Mucosa of gallbladder (tissue), 1 donor: Measurements from ENCODE around the gene VPS39. TPM values are rescaled to one million over a fixed set of nuclear protein-coding genes. Genes with fewer than 3 reads are reported as not detected.

Source experiments
- DNase-seq: peaks from one replicate; pipeline ENCODE4 v3.0.0-alpha.2; 2020; ENCODE audit warnings: low spot score
- total RNA-seq: library from RNA; stranded (reverse); gene quantifications from one replicate; pipeline ENCODE4 v1.2.1, GENCODE V29; 2021
- donor health status: DM: no; HTN: no; CAD: no.

The VPS39 gene
- total RNA-seq, 1 donor from 2014 or later = 75.1 TPM

- no peak for DNase-seq
These were observed 9.6 kb downstream of the VPS39 start for GRCh38 chr15:42198516-42198915.

DNA sequence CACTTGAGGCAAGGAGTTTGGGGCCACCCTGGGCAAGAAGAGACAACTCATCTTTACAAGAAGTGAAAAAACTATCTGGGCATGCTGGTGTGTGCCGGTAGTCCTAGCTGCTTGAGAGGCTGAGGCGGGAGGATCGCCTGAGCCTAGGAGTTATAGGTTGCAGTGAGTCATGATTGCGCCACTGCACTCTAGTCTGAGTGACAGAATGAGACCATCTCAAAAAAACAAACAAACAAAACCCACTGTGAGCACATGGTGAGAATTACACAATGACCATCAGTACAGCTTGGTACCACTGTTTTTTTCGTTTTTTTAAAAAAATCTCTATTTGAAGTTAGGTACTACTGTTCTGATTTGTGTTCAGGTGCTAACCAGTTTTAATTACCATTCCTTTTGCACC lies 13.6 kb downstream of the VPS39 start:
- DNase-seq = no peak

DNA sequence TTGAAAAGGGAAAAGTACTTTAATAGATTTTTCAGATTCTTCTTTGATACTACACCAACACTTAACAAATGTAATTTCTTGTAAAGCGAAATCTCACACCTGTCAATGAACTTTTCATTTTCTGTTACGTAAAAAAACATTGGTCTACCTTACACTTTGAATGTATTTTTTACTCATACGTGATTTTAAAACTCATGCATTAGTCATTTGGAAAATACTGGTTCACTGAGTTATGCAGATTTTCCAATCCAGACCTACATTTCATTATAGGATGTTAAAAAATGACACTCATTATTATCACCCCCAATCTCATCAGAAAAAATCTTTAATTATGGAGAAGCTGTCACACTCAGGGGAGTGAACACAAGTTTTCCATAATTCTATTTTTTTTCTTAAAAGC lies 14.7 kb downstream of the VPS39 start:
- DNase-seq = no peak

GRCh38 chr15:42191610-42192346 lies 16.3 kb downstream of the VPS39 start:
- DNase-seq = no peak

- DNase-seq = no peak
These were observed 17.7 kb downstream of the VPS39 start for GRCh38 chr15:42190370-42190769.

DNA sequence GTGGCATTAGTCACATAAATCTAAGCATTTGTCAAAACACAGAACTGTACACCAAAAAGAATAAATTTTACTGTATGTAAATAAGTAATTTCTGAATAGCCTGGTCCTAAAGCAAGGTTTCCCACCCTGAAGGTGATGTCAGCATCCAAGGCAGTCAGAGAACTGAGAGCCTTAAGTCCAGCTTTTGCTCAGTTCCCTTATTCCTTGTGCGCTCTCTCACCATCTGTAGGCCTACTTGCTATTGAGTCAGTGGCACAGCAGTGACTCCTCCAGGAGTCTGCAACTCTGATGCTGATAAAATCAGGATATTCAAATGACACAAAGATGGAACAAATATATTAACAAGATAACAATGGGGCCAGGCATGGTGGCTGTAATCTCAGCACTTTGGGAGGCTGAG lies 22.3 kb downstream of the VPS39 start:
- no peak for DNase-seq

DNA sequence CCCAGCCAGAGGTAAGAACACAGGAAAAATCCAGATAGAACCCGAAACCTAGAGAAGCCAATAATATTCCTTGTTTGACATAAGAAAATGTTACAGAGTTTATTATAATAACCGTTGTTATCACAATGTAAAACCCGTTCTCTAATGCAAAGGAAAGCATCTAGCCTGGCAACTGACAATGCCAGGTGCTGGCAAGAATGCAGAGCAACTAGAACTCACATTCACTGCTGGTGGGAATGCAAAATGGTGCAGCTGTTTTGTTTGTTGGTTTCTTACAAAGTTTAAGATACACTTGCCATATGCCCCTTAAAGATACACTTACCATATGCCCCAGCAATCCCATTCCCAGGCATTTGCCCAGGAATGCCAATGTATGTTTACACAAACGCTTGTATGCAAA lies 23.4 kb downstream of the VPS39 start:
- no peak for DNase-seq

- no peak for DNase-seq
These were observed 23.8 kb downstream of the VPS39 start for GRCh38 chr15:42184296-42184695.

DNA sequence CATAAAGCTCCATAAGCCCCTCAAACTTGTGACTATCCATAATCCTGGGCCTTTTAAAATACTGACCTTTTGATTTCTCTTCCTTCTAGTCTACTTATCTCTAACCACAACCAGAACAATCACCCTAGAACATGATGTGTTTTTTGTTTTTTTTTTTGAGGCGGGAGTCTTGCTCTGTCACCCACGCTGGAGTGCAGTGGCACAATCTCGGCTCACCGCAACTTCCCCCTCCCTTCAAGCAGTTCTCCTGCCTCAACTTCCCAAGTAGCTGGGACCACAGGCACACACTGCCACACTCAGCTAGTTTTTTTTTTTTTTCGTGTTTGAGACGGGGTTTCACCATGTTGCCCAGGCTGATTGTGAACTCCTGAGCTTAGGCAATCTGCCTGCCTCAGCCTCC lies 25.1 kb downstream of the VPS39 start:
- no peak for DNase-seq

DNA sequence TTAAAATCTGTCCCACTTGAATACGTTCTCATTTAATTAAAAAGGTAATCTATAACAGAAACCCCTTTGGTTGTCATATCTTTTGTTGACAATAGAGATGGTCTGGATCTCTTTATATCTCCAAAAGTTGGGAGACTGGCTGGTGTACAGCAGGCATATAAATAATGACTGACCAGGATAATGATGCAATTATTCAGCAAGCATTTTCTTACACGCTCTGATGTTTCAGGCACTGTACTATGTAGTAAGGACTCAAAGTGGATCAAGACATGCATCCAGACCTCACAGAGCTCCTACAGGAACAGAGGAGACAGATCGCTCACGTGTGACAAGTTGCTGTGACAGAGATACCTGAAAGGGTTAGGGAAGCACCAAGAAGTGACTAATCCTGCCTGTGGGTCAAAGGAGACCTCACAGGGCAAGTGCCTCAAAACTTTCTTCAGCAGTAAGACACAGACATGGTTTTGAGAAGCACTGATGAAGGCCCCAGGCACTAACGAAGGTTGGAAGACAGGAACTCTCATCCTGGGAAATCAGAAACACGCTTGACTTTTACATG lies 25.7 kb downstream of the VPS39 start:
- no peak for DNase-seq

DNA sequence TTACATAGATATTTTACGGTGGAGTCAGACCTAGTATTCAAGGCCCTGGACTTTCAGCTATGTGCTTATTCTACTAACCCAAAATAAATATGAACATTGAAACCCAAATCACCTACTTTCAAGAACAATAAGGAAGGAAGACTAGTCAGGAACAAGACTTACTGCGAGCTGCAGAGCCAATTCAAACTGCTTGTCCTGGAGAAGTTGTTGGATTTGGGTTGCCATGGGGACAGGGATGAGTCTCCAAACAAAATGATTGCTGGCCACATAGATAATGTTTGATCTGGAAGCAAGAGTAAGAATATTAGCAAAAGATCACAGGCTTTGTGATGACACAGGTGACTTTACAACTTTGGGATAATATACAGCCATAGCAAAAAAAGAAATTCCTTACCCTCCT lies 30.0 kb downstream of the VPS39 start:
- no peak for DNase-seq

DNA sequence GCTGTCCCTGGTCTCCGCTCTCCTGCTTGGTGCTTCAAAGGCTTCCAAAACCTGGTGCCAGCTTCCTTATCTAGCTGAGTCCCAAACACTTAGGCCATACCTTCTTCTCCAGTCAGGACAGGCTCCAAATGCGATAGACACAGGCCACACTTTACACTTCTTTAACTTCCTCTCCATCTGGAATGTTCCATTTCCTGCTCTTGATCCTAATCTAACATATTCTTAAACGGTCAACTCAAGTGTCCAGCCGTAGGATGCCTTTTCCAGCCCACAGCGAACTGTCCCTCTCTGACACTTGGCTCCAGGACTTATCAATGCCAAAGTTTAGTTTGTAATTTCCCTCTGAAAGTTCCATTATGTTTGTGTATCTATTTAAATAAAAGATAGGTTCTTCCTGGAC lies 32.4 kb downstream of the VPS39 start:
- no peak for DNase-seq

DNA sequence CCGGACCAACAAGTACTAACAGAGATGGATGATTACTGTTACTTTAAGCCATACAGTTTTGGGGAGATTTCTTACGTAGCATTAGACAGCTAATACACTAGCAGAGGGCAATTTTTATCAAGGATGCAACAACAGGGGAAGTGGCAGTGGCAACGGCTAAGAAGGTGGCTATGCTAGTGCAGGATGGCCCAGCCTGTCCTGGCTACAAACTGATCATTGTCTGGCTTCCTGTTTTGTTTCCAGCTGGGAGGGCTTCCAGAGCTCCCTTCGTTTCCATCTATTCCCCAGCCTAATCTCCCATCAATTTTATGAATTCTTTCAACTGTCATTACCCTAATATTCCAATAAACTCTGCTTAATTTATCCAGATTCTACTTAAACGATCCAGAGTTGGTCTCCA lies 35.6 kb downstream of the VPS39 start:
- DNase-seq = no peak

DNA sequence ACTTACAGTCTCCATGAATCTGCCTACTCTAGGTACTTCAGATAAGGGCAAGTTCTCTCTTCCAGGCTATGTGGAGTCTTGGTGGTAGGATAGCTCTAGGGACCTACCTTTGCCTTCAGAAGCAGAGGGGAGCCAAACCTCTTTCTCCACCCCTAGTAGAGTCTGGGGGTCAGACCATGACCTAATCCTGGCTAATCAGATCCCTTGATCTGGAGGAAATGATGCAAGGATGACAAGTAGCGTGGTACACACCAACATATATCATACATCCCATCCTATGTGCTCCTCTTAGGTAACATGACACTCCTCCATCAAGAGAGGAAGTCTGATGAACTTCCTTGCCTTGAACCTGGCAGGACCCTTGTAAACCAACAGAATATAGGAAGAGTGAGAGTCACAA lies 36.3 kb downstream of the VPS39 start:
- no peak for DNase-seq

- no peak for DNase-seq
These were observed 37.0 kb downstream of the VPS39 start for GRCh38 chr15:42171122-42171521.

- no peak for DNase-seq
These were observed 41.7 kb downstream of the VPS39 start for GRCh38 chr15:42166225-42166940.

GRCh38 chr15:42165106-42165505 lies 43.0 kb downstream of the VPS39 start:
- no peak for DNase-seq

GRCh38 chr15:42163947-42164550 lies 44.1 kb downstream of the VPS39 start:
- DNase-seq = no peak

DNA sequence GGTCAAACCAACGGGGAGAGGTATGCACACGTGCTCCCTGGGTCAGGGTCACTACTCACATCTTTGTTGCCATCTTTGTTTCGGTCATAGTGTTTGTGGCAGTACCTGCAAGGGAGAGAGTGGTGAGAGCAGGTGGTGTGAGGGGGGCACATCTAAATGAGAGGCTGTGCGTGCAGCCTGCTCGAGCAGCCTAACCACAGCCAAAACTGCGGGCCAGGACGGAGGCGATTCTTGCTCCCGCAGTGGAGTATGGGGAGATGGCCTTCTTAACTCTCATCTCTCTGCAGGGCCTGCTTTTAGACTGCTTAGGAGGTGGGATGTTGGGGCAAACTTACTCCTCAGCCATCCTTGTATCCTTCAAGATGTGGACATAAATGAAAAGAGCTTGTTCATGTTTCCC lies 44.8 kb downstream of the VPS39 start:
- DNase-seq = no peak

DNA sequence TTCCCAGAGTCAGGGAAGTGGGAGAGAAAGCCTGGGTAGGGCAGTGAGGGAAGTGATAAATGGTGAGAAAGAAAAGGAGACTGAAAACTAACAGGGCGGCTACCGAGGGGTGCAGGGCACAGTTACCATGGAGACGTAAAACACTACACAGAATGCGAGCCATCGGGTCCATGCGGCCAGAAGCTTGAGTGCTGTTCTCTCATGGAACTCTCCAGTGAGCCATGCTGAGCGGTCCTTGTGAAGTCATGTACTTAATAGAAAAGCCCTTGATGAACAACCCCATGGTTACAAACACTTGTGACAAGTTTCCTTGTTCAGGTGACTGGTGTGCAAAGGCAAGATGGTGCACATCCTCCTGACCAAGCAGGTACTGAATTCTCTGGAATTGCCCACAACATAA lies 48.0 kb downstream of the VPS39 start:
- no peak for DNase-seq

DNA sequence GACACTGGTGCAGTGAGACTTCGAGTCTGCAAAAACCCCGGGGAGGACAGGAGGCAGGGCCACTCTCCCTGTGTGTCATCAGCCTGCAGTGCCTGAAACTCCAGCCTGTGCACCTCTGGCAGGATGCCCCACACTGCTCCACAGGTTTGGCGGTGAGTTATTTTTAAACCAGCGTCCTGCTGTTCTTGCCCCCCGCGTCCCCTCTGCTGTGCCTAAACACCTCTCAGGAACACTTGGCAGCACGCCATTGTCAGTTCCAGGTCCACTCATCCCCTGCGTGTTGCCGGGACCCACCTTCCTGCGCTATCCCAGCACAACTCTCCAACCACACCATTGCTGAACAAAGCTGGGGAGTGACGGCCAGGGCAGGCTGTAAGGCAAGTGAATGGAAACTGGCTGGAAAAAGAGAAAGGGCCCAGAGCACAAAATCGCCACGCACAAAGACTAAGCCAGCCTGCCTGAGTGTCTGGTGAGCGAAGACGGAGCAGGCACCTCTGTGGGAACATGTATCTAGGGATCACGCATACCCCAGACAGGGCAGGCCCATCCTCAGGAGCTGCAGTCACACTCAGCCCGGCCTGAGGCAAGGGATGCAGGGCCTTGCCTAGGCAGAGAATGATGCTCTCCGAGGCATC lies 48.6 kb downstream of the VPS39 start:
- DNase-seq = no peak

DNA sequence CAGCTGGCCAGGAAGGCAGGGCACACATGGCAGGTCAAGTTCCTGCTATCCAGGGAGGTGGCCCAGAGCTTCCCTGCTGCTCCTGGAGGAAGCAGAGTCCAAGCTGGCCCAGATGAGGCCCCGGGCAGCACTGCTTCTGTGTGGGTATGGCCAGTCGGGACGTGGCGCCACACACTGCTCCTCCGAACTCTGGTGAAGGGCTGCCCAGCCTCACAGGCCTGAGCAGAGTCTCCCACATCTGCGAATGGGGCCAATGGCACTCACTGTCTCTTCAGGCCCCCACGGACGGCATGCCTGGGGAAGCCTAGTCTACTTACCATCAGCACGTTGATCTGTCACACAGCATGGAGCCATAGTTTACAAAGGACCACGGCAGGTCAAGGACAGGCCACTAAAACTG lies 49.2 kb downstream of the VPS39 start:
- DNase-seq = no peak
